GM12892 (cell line): ENCODE measurements around the gene PYCR2.

Source experiments
- POLR2A ChIP-seq: IDR thresholded peaks from 2 replicates; pipeline ENCODE4 v1.6.1; 2011; ENCODE audit warnings: low read depth, low read length, control low read depth
- TAF1 ChIP-seq: IDR thresholded peaks from 2 replicates; pipeline ENCODE4 v1.6.1; 2011; ENCODE audit warnings: low read depth, mild to moderate bottlenecking, control low read depth, low read length, borderline replicate concordance

- no peak for TF ChIP-seq POLR2A
- TF ChIP-seq TAF1, result no peak
Observed at GRCh38 chr1:225943582-225943981, 19.5 kb upstream of the PYCR2 start.
